ENCODE data around the gene PAGE4.

PAGE4 gene

GRCh38 chrX:49829016-49829415 lies at the start of gene PAGE4:
TSS of gene PAGE4 (plus strand) at chrX:49829303. CDS start at chrX:49830429, 1,126 bp downstream.
- Histone ChIP-seq H3K4me1 (no peaks in the 10 kb centered on the region), H3K9me3 (no peaks in the 10 kb centered on the region), H3K27me3 (no peaks in the 10 kb centered on the region), H3K4me3 (no peak within 1 kb of the TSS), H3K27ac (no peak within 1 kb of the TSS), H3K36me3 (no peaks in the 10 kb centered on the region)
- no peak for TF ChIP-seq CTCF (IDR thresholded peaks at IDR 0.05)
- DNase-seq = no peak
- intact Hi-C loops (cut with DNase I; ENCODE audit: low total_unique reads) = no loop called here

GRCh38 chrX:49784747-49785280 lies 44.3 kb upstream of the PAGE4 start:
- no peaks in the 10 kb centered on the region for H3K9me3 ChIP-seq

GRCh38 chrX:49792376-49792775 lies 36.7 kb upstream of the PAGE4 start:
- no peak for DNase-seq
- no peak for TF ChIP-seq CTCF (IDR thresholded peaks at IDR 0.05)
- Histone ChIP-seq H3K27ac (no peak overlapping the region), H3K4me3 (no peak overlapping the region), H3K27me3 (no peaks in the 10 kb centered on the region), H3K4me1 (no peaks in the 10 kb centered on the region), H3K9me3 (no peaks in the 10 kb centered on the region), H3K36me3 (no peaks in the 10 kb centered on the region)
- intact Hi-C loops (cut with DNase I; ENCODE audit: low total_unique reads) = no loop called here

More at GRCh38 chrX:49784747-49785280, 44.3 kb upstream of the PAGE4 start:
- H3K27ac ChIP-seq = no peak overlapping the region
- no peak for TF ChIP-seq CTCF (IDR thresholded peaks at IDR 0.05)
- H3K4me1 ChIP-seq = no peaks in the 10 kb centered on the region
- H3K36me3 ChIP-seq = no peaks in the 10 kb centered on the region
- DNase-seq = no peak
- H3K27me3 ChIP-seq = no peaks in the 10 kb centered on the region
- intact Hi-C loops (cut with DNase I; ENCODE audit: low total_unique reads) = no loop called here
- no peak overlapping the region for H3K4me3 ChIP-seq

- no peak for DNase-seq
- Histone ChIP-seq H3K27ac (no peak overlapping the region), H3K4me3 (no peak overlapping the region), H3K36me3 (no peaks in the 10 kb centered on the region), H3K27me3 (no peaks in the 10 kb centered on the region), H3K9me3 (no peaks in the 10 kb centered on the region), H3K4me1 (no peaks in the 10 kb centered on the region)
- intact Hi-C loops (cut with DNase I; ENCODE audit: low total_unique reads) = no loop called here
- TF ChIP-seq CTCF (IDR thresholded peaks at IDR 0.05) = no peak
Observed at GRCh38 chrX:49793686-49794085, 35.4 kb upstream of the PAGE4 start.

GRCh38 chrX:49799828-49800227 lies 29.3 kb upstream of the PAGE4 start:
- Histone ChIP-seq H3K27ac (no peak overlapping the region), H3K4me1 (no peaks in the 10 kb centered on the region), H3K4me3 (no peak overlapping the region), H3K9me3 (peaks cover 0 to 11% (median 8%) of the 10 kb centered on the region in 3 donors), H3K27me3 (no peaks in the 10 kb centered on the region), H3K36me3 (no peaks in the 10 kb centered on the region)
- no peak for TF ChIP-seq CTCF (IDR thresholded peaks at IDR 0.05)
- intact Hi-C loops (cut with DNase I; ENCODE audit: low total_unique reads) = no loop called here
- DNase-seq = no peak

All from tibial artery (tissue), 4 donors.